Caco-2 (cell line): ENCODE results near the gene SLC9A1. TPM values are rescaled to one million over a fixed set of nuclear protein-coding genes. Genes with fewer than 3 reads are reported as not detected.

Source experiments
- BruUV-seq: library from RNA; stranded (reverse); fragments of 400-500 nt; replicated peaks from 2 replicates; lab custom pipeline; 2021; lab: Mats Ljungman, UMichigan
- CTCF ChIA-PET: fragments of 300-600 bp; sonication (Branson Sonifier 250); formaldehyde crosslinking; loops from one replicate; lab custom pipeline; 2022; ENCODE audit warnings: antibody characterized with exemption; lab: Charles Lee
- POLR2A ChIA-PET: fragments of 300-600 bp; sonication (Branson Sonifier 250); formaldehyde crosslinking; loops from one replicate; lab custom pipeline; 2022; ENCODE audit warnings: antibody characterized with exemption; lab: Charles Lee
- DNase-seq, 2 experiments: peaks; one replicate each; pipeline versions ENCODE4 v3.0.0 to v3.0.0-alpha.2; 2020 to 2022
- H3K27me3 ChIP-seq: replicated peaks from 2 replicates; pipeline ENCODE4 v1.6.0; 2011; ENCODE audit warnings: low read length; ENCODE audit not compliant: control insufficient read depth, insufficient read depth
- H3K36me3 ChIP-seq: 2 replicates; pipeline ENCODE4 v1.5.1; 2011; ENCODE audit warnings: low read length; ENCODE audit not compliant: control insufficient read depth, insufficient read depth
- H3K4me1 ChIP-seq: fragments of 250-450 bp; sonication (Bioruptor Pico); 2 replicates; pipeline ENCODE4 v1.5.1; 2020; ENCODE audit warnings: mild to moderate bottlenecking
- H3K4me3 ChIP-seq: 2 replicates; pipeline ENCODE4 v1.5.1; 2011; ENCODE audit warnings: low read depth, mild to moderate bottlenecking, control low read depth, low read length
- H3K9me3 ChIP-seq: fragments of 250-450 bp; sonication (Bioruptor Pico); 2 replicates; pipeline ENCODE4 v1.5.1; 2020; ENCODE audit warnings: mild to moderate bottlenecking, moderate library complexity
- H3K27ac Mint-ChIP-seq: one replicate; pipeline ENCODE4 v1.8.0; 2022; ENCODE audit warnings: mixed read lengths; ENCODE audit not compliant: unreplicated experiment
- H3K27me3 Mint-ChIP-seq: one replicate; pipeline ENCODE4 v1.8.0; 2022; ENCODE audit warnings: mixed read lengths; ENCODE audit not compliant: insufficient read depth, unreplicated experiment
- H3K36me3 Mint-ChIP-seq: one replicate; pipeline ENCODE4 v1.8.0; 2022; ENCODE audit warnings: mild to moderate bottlenecking, mixed read lengths; ENCODE audit not compliant: insufficient read depth, unreplicated experiment
- H3K4me1 Mint-ChIP-seq: one replicate; pipeline ENCODE4 v1.8.0; 2022; ENCODE audit warnings: low read depth, mixed read lengths; ENCODE audit not compliant: unreplicated experiment
- H3K4me3 Mint-ChIP-seq: one replicate; pipeline ENCODE4 v1.8.0; 2022; ENCODE audit warnings: mild to moderate bottlenecking, moderate library complexity, mixed read lengths; ENCODE audit not compliant: unreplicated experiment
- H3K9me3 Mint-ChIP-seq: one replicate; pipeline ENCODE4 v1.8.0; 2022; ENCODE audit warnings: mixed read lengths; ENCODE audit not compliant: unreplicated experiment
- intact Hi-C: fragments of 100-400 bp; cut with micrococcal nuclease; formaldehyde crosslinking; loops from one replicate; pipeline ENCODE4 v1.10.0; 2022; ENCODE audit not compliant: unreplicated experiment
- total RNA-seq: library from RNA; stranded (reverse); gene quantifications from 2 replicates; pipeline ENCODE4 v1.2.3, GENCODE V29; 2022
- TF ChIP-seq, protein P1 (sequence below), 2 experiments: fragments of 200-600 bp in 1 of 2; IDR thresholded peaks; 1 replicate in 1 of 2; 2 replicates in 1 of 2; pipeline versions ENCODE4 v1.5.1 to v1.8.0; 2011 to 2022; ENCODE audit warnings: antibody characterized with exemption in 1 of 2, control low read depth in 1 of 2, inconsistent platforms in 1 of 2, low read depth in 1 of 2, low read length in 1 of 2, mild to moderate bottlenecking in 1 of 2, moderate library complexity in 1 of 2; ENCODE audit not compliant: insufficient read depth in 1 of 2, severe bottlenecking in 1 of 2, unreplicated experiment in 1 of 2

SLC9A1 gene
- total RNA-seq, 1 experiment from 2014 or later, result 28.9 TPM

DNA sequence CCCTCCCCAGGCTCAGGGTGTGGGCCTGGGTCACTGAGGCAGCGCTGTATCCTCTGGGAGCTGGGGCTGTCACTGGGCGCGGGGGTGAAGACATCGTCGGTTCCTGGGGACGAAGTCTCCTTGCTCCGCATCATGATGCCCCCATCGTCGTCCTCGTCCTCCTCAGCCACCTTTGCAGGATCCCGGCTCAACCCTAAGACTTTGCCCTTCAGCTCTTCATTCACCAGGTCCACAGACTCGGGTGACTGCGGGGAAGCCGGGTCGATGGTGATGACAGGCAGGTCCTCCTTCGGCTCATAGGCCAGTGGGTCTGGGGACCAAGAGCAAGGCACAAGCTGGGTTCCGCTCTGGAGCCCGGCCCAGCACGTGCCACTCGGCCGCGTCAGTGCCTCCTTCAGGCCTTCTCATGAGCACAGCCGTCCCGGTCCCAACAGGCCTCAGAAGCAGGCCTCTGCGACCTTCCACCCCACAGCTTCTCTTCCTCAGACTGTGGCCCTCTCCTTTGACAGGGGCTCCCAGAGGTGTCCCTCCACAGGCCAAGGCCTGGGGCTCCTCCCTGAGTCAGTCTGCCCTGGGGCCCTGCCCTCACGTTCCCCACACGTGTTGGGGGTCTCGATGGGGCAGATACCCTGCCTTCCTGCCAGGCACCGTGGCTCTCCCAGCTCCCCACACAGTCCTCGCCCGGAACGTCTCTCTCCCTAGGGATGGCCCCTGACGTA lies 54.4 kb downstream of the SLC9A1 start:
- TF ChIP-seq, protein P1, sequence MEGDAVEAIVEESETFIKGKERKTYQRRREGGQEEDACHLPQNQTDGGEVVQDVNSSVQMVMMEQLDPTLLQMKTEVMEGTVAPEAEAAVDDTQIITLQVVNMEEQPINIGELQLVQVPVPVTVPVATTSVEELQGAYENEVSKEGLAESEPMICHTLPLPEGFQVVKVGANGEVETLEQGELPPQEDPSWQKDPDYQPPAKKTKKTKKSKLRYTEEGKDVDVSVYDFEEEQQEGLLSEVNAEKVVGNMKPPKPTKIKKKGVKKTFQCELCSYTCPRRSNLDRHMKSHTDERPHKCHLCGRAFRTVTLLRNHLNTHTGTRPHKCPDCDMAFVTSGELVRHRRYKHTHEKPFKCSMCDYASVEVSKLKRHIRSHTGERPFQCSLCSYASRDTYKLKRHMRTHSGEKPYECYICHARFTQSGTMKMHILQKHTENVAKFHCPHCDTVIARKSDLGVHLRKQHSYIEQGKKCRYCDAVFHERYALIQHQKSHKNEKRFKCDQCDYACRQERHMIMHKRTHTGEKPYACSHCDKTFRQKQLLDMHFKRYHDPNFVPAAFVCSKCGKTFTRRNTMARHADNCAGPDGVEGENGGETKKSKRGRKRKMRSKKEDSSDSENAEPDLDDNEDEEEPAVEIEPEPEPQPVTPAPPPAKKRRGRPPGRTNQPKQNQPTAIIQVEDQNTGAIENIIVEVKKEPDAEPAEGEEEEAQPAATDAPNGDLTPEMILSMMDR (IDR thresholded peaks at IDR 0.05; ENCODE audit: insufficient read depth in 1 of 2, low read depth in 1 of 2, low read length in 1 of 2, severe bottlenecking in 1 of 2, unreplicated experiment in 1 of 2), result no peak
- H3K36me3 Mint-ChIP-seq, result peaks cover 20% of the 10 kb centered on the region
- H3K27me3 ChIP-seq, result no peaks in the 10 kb centered on the region
- H3K27me3 Mint-ChIP-seq, result no peaks in the 10 kb centered on the region
- H3K36me3 ChIP-seq, result no peaks in the 10 kb centered on the region; the same call in 1 of the 2 replicates
- peaks cover 13% of the 10 kb centered on the region for H3K4me1 Mint-ChIP-seq
- no peak overlapping the region for H3K4me3 ChIP-seq
- H3K4me3 Mint-ChIP-seq, result no peak overlapping the region
- intact Hi-C loops, result no loop called here
- ChIA-PET CTCF (interaction anchor here (0.6 to 5.5 kb wide), 2 partner anchors 42 to 55 kb away, joined by 3 to 109 read pairs; no protein-coding TSS in a partner anchor), POLR2A (no interaction called here)
- peaks cover 14% of the 10 kb centered on the region for H3K4me1 ChIP-seq
- H3K9me3 ChIP-seq, result no peaks in the 10 kb centered on the region
- no peaks in the 10 kb centered on the region for H3K9me3 Mint-ChIP-seq
- no TSS peak for BruUV-seq
- no peak for DNase-seq
- H3K27ac Mint-ChIP-seq, result no peak overlapping the region

DNA sequence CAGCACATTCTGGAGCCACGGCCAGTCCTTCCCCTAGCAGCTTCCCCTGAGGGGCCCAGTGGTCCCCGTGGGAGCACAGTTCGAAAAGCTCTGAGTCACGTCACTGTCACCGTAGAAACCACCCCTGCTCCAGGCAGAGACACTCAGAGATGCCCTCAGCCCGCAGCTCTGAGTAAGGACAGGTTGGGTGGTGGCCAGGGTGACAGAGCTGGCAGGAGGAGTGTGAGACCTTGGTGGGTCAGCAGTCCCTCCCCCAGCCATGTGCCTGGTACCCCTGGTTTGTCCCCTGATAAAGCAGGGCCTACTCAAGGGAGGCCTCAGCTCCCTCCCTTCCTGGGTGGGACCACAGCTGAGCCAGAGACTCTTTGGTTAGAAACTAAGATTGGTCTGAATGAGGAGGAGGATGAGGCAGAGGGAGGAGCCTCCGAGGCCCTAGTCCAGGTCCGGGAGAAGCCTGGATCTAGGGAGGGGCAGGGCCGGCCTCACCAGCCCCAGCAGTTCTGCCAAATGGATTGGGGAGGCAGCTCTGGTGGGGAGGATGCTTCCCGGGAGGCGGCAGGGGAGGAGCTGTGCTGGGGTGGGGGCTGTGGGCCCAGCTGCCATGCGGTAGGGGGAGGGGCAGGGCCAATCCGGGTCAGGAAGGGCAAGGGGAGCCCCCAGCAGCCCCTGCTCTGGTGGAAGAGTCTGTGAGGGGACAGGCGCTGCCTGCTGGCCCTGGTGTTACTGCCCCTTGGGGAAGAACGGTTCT lies 55.2 kb downstream of the SLC9A1 start:
- Mint-ChIP-seq H3K27me3 (no peaks in the 10 kb centered on the region), H3K36me3 (peaks cover 19% of the 10 kb centered on the region), H3K27ac (peak overlapping the region; percentile 27), H3K4me1 (peaks cover 13% of the 10 kb centered on the region), H3K4me3 (peak overlapping the region; percentile 1), H3K9me3 (no peaks in the 10 kb centered on the region)
- peak; percentile 36 to 51 for DNase-seq
- TF ChIP-seq, protein P1 (IDR thresholded peaks at IDR 0.05; ENCODE audit: insufficient read depth in 1 of 2, low read depth in 1 of 2, low read length in 1 of 2, severe bottlenecking in 1 of 2, unreplicated experiment in 1 of 2), result no peak
- H3K27me3 ChIP-seq, result no peaks in the 10 kb centered on the region
- H3K36me3 ChIP-seq, result no peaks in the 10 kb centered on the region; the same call in 1 of the 2 replicates
- H3K4me1 ChIP-seq, result peaks cover 14% of the 10 kb centered on the region
- CTCF ChIA-PET, result interaction anchor here (0.6 to 5.5 kb wide), 3 partner anchors 9 to 54 kb away, joined by 3 to 109 read pairs (median 3); no protein-coding TSS in a partner anchor
- intact Hi-C loops, result no loop called here
- H3K4me3 ChIP-seq, result no peak overlapping the region
- no peaks in the 10 kb centered on the region for H3K9me3 ChIP-seq
- BruUV-seq, result no TSS peak
- POLR2A ChIA-PET, result no interaction called here

DNA sequence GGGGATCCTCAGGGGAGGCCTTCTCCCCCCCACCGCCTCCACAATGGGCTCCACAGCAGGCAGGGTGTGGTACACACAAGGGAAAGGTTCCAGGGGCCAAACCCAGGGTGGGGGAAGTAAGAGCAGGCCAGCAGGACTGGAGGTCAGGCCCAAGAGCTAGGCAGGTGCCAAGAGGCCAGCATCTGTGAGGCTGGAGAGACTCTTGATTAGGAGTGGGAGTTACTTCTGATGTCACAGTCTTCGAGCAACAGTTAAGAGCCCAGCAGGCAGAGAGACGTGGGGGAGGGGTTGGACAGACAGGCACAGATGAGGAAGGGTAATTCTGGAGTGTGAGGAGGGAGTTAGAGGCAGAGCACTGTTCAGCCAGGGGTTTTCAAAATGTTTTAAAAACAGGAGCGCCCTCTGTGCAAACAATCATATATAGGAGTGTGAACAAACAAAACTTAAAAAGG lies 55.8 kb downstream of the SLC9A1 start:
- peaks cover 19% of the 10 kb centered on the region for H3K36me3 Mint-ChIP-seq
- H3K27ac Mint-ChIP-seq, result peak overlapping the region; percentile 27
- H3K27me3 Mint-ChIP-seq, result no peaks in the 10 kb centered on the region
- TF ChIP-seq, protein P1 (IDR thresholded peaks at IDR 0.05; ENCODE audit: insufficient read depth in 1 of 2, low read depth in 1 of 2, low read length in 1 of 2, severe bottlenecking in 1 of 2, unreplicated experiment in 1 of 2), result no peak
- Histone ChIP-seq H3K27me3 (no peaks in the 10 kb centered on the region), H3K9me3 (no peaks in the 10 kb centered on the region), H3K36me3 (no peaks in the 10 kb centered on the region; the same call in 1 of the 2 replicates), H3K4me3 (no peak overlapping the region), H3K4me1 (peaks cover 14% of the 10 kb centered on the region)
- DNase-seq, result peak; percentile 51 to 67
- POLR2A ChIA-PET, result no interaction called here
- TSS peak; percentile 75 for BruUV-seq
- H3K9me3 Mint-ChIP-seq, result no peaks in the 10 kb centered on the region
- CTCF ChIA-PET, result interaction anchor here (0.6 to 5.5 kb wide), 2 partner anchors 10 to 54 kb away, joined by 3 to 109 read pairs; no protein-coding TSS in a partner anchor
- H3K4me3 Mint-ChIP-seq, result peak overlapping the region; percentile 1
- H3K4me1 Mint-ChIP-seq, result peaks cover 13% of the 10 kb centered on the region
- intact Hi-C loops, result no loop called here
